Heart left ventricle (tissue), 13 donors: ENCODE results near the gene NRF1.

ENCODE experiments used
- POLR2A ChIP-seq, 2 donors: fragments of 450-650 bp; IDR thresholded peaks; one replicate each; pipeline ENCODE4 v1.6.1; 2017; ENCODE audit warnings: antibody characterized with exemption in 2 of 2, mild to moderate bottlenecking in 2 of 2, moderate library complexity in 2 of 2
- TF ChIP-seq, protein P1 (sequence below), 12 donors: fragments of 200-600 bp; sonication (generic) in 4 of 12; IDR thresholded peaks; one replicate each; pipeline versions ENCODE4 v1.5.0 to v1.8.0; 2018 to 2022; ENCODE audit warnings: antibody characterized with exemption in 12 of 12, mild to moderate bottlenecking in 5 of 12
- donor health status: ischemic (EF 13 %, LVEDD 7.1; RV severe dilation, severe dysfunction).
- donor health status: DM: no; HTN: yes; CAD: no.
- donor health status: DM: no; HTN: no; CAD: no.
- donor health status: ischemic (EF 25% LVEDD 6.9; RV normal size, moderate dysfunction).
- donor health status: ischemic (EF 25% LVEDD 5.7; RV mildly dilated, moderate dysfunction).
- donor health status: ischemic (EF 35%, LVEDD 5.7; RV mildly dilated, moderate dysfunction).
- donor health status: nonischemic (EF 11% LVEDD 7.7; RV severe dilation, severe dysfunction).
- donor health status: DM: yes; HTN: yes; CAD: no.
- donor health status: PGD.
- donor health status: ischemic (EF 29% LVEDD 5.4; RV normal size, mild dysfunction).
- donor health status: nonischemic (EF 23%, LVEDD 6.1; RV moderate dilation, normal function).

DNA sequence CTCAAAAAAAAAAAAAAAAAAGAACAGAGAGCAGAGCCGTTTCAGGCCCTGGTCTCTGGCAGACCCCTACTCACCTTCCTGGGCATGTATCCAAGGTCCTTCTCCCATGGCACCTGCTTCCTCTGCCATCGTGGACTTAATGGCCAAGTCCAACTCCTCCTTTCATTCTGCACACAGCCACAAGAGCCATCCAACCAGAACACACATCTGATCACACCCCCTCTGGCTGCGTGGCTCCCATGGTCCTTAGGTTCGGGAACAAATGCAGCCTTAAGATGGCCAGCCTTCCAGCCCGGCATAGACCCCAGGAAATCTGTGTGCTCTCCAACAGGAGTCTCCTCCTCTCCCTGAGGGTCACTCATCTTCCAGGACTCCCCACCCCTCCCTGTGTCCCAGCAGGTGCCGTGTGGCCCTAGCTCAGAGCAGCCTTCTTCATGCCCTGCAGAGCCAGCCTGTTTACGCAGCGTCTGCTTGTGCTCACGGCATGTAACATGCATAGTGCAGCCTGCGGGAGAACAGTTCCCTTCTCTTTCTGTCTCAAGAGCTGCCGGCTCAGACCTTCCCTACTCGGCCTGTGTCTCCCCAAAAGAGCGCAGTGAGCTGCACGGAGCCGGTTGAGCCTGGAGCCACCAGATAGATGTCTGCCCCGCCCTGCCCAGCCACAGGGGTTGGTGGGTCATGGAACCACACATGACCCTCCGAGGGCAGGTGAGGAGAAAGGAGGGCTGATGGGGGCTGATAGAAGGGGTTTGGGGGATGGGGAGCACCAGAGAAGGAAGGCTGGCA lies 157.3 kb downstream of the NRF1 start:
- TF ChIP-seq, protein P1, sequence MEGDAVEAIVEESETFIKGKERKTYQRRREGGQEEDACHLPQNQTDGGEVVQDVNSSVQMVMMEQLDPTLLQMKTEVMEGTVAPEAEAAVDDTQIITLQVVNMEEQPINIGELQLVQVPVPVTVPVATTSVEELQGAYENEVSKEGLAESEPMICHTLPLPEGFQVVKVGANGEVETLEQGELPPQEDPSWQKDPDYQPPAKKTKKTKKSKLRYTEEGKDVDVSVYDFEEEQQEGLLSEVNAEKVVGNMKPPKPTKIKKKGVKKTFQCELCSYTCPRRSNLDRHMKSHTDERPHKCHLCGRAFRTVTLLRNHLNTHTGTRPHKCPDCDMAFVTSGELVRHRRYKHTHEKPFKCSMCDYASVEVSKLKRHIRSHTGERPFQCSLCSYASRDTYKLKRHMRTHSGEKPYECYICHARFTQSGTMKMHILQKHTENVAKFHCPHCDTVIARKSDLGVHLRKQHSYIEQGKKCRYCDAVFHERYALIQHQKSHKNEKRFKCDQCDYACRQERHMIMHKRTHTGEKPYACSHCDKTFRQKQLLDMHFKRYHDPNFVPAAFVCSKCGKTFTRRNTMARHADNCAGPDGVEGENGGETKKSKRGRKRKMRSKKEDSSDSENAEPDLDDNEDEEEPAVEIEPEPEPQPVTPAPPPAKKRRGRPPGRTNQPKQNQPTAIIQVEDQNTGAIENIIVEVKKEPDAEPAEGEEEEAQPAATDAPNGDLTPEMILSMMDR (IDR thresholded peaks at IDR 0.05) = no peak
- TF ChIP-seq POLR2A (IDR thresholded peaks at IDR 0.05) = no peak
